GM19328 (cell line): Measurements from ENCODE around the gene ELOA.

Experiments used
- ATAC-seq: cut with Tn5 transposase; IDR thresholded peaks from one replicate; pipeline ENCODE4 v1.9.1; 2021; ENCODE audit warnings: mild to moderate bottlenecking, moderate library complexity; ENCODE audit not compliant: unreplicated experiment

ELOA gene, protein sequence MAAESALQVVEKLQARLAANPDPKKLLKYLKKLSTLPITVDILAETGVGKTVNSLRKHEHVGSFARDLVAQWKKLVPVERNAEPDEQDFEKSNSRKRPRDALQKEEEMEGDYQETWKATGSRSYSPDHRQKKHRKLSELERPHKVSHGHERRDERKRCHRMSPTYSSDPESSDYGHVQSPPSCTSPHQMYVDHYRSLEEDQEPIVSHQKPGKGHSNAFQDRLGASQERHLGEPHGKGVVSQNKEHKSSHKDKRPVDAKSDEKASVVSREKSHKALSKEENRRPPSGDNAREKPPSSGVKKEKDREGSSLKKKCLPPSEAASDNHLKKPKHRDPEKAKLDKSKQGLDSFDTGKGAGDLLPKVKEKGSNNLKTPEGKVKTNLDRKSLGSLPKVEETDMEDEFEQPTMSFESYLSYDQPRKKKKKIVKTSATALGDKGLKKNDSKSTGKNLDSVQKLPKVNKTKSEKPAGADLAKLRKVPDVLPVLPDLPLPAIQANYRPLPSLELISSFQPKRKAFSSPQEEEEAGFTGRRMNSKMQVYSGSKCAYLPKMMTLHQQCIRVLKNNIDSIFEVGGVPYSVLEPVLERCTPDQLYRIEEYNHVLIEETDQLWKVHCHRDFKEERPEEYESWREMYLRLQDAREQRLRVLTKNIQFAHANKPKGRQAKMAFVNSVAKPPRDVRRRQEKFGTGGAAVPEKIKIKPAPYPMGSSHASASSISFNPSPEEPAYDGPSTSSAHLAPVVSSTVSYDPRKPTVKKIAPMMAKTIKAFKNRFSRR

DNA sequence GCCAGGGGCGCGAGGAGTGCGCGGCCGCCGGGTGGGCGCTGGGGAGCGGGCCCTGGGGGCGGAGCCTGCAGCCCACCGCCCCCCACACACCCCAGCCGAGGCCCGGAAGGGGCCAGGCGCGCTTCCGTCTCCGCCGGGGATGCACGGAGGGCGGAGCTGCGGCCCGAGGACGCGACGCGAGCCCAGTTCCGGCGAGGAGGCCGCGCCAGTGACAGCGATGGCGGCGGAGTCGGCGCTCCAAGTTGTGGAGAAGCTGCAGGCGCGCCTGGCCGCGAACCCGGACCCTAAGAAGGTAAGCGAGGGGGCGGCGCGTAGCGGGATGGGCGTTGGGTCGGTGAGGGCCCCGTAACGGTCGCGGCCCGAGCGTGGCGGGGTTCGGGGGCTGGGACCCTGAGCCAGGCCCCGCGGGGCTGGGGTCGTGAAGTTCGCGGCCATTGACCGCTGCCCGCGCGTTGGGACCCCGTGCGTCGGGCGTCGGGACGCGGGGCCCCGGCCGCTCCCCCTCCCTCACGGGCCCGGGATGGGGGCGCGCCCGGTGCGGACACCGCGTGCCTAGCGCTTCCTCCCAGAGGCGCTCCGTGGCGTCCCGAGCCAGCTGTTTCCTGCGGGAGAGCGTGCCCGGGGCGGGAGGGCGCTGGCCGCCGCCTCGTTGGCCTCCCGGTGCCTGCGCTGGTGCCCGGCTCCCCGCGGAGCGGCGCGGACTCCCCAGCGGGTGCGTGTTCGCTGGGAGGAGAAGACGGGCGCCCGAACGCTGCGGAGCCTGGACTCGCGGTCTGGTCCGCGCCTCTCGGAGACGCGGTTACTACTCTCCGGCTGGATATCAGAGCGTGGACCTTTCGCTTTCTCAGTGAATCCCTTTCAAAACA, at the start of gene ELOA:
Gene ELOA (plus strand): TSS at position 185 of the 866 bp plus-strand sequence. CDS start 33 bp downstream, at position 218.
- peak; percentile 74 for ATAC-seq

DNA sequence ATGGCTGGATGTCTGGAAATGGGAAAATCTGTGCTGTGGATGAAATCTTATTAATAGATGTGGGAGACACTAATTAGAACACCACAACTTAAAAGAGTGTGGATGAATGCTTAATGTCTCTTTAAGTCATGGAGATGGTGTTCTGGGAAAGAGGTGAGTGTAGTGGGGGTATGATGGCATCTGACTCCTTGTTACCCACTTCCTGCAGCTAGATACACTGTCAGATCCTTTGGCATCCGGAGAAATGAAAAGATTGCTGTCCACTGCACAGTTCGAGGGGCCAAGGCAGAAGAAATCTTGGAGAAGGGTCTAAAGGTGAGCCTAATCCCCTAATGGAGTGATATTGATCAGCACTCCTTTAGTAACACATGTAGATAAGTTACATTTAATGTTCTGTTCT, 49.7 kb upstream of the ELOA start:
- no peak for ATAC-seq

DNA sequence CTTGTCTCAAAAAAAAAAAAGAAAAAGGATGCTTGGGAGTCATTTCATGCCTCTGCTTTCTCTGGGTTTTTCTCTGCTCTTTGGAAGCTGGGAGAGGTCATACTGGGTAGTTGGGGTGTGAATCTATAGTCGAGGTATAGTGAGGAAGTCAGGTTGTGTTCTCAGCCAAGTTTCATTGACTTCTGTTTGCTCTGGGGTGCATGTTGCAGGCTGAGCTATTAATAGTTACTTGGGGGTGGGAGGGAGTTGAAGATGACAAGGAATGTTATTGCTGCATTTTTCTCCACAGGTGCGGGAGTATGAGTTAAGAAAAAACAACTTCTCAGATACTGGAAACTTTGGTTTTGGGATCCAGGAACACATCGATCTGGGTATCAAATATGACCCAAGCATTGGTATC, 48.9 kb upstream of the ELOA start:
- no peak for ATAC-seq

DNA sequence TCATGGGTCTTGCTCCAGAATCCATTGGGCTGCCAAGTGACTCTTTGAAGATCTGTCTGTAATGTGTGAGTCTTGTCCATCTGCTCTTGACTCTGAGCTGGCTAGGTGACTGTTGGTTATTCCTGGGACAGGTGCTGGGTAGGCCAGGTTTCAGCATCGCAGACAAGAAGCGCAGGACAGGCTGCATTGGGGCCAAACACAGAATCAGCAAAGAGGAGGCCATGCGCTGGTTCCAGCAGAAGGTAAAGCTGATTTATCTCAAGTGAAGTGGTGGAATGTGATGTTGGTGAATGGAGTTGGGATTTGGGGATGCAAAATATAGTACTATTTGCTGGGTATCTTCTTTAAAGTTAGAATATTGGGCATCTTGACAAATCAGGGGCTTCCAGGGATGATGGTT, 47.6 kb upstream of the ELOA start:
- ATAC-seq, result no peak

DNA sequence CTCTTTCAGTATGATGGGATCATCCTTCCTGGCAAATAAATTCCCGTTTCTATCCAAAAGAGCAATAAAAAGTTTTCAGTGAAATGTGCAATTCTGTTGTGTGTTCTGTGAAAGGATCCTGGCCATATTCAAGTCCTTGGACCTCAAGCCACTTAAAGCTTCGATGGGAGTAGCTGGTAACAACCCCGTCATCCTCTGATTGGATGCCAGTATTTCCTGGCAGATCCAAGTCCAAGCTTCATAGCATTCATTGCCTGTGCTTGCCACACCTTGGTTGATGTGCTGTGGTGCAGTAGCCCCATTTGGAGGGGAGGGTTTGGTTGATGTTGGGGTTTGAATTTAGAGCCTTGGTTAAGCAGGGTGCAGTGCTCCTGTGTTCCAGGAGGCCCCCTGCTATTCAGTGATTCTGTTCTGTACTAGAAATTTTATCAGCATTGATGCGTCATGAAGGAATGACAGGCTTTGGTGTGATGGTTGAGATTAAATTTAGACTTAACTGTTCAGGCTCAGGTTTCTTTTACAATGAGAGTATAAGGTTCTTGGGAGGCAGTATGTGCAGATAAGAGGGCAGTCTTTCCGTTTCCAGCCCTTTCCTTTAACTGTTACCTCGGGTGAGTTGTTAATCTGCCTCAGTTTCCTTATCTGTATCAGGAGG, 46.8 kb upstream of the ELOA start:
- ATAC-seq, result no peak

DNA sequence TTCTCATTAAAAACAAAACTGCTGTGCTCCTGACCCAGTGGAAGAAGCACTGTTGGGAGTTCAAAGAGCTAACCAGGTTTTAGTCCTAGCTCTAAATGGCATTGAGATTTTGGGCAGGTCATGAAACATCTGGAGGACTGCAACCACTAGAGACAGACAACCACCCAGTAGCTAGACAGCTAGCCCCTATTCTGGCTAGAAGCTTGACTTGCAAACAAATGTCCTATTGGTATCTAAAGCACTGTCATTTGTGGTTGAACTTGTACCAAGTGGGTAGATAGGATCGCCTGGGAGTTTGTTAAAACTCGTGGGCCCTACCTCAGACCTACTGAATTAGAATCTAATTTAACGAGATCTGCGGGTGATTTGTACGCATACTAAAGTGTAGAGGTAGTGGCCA, 44.8 kb upstream of the ELOA start:
- ATAC-seq, result no peak

DNA sequence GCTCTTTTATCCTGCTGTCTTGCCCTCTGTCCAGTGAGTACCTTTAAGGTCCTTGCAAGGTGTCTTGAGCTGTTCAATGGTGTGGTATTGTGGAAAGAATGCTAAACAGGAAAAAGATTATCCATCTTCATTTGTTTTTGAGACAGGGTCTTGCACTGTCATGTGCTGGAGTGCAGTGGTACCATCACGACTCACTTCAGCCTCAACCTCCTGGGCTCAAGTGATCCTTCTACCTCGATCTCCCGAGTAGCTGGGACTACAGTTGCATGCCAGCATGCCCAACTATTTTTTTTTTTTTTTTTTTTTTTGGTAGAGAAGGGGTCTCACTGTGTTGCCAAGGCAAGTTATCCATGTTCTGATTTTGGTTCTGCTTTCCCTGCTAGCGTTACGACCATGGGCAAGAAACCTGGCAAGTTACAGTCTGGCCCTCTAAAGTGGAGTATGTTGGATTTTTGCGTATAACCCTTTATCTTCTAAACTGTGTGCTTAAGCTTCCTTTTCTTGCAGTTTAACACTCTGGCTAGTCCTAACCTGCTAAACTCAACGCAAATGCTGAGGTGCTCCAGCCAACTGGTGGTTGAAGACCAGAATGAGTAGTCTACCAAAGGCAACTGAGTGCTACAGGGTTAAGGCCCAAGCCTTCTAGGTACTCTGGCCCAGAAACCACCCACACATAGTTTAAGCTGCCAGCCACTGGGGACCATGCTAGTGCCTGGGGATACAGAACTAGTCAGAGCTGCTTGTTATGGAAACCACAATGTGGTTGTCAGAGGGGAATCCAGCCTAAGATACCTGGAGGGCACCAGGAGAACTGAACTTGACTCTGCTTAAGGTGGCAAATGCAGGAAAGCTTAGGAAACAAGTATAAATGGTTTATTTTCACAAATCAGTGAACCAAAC, 43.7 kb upstream of the ELOA start:
- ATAC-seq, result no peak

DNA sequence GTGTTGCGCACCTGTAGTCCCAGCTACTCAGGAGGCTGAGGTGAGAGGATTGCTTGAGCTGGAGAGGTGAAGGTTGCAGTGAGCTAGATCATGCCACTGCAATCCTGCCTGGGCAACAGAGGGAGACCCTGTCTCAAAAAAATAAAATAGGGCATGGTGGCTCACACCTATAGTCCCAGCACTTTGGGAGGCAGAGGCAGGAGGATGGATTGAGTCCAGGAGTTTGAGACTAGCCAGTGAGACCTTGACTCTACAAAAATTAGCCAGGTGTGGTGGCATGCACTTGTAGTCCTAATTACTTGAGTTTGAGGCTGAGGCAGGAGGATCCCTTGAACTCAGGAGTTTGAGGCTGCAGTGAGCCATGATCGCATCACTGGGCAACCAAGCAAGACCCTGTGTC, 42.0 kb upstream of the ELOA start:
- ATAC-seq, result no peak

DNA sequence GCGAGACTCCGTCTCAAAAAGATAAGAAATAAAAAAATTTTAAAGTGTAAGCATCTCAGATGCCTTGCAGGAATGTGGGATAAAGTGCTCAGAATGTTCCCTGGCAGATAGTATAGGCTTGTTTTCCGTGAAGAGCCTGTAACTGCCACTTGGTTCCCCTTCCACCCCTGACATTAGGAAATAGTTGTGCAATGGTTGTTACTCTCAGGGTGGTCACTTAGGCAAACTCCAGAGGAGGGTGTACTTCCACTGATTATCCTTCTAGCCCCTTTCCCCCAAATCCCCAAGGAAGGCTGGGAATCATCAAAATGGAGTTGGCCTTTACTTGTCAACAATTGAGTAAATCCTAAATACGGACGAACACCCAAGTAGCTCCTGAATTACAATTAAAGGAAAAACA, 41.3 kb upstream of the ELOA start:
- no peak for ATAC-seq

DNA sequence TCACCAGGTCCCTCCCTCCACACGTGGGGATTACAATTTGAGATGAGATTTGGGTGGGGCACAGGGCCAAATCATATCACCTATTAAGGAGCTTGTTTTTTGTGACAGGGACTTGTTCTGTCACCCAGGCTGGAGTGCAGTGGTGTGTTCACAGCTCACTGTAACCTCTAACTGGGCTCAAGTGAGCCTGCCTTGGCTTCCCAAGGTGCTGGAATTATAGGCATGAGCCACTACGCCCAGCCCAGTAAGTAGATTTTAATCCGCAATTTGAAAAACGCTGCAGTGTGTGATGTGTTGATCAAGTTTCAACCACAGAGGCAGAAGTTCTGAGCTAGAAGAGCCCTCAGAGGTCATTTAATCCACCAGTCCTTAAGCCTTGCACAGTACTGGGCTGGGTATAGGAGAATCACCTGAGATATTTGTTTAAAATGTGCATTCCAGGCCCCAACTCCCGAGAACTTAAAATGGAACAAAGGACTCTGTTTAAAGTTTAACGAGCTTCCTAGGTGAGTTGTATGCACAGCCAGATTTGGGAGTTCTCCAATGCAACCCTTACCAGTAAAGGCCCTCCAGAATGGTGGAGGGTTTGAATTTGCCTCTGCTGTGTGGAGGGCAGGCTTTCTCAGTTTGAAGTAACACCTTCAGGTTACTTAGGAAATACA, 38.3 kb upstream of the ELOA start:
- no peak for ATAC-seq

DNA sequence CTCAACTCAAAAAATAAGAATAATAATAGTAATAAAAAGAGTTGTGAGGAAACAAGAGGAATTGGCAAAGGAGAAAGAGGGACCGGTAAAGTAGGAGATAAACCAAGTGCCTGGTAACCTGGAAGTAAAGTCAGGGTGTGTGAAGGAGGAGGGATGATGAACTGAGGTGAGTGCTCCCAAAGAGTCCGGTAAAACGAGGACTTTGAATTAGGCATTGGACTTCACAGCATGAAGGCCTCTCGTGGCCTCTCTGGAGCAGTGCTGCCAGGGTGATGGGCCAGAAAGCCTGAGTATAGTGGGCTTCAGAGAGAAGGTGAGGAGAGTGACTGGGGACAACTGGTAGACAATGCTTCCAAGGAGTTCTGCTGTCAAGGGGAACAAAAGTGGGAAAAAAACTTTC, 34.0 kb upstream of the ELOA start:
- ATAC-seq, result no peak

DNA sequence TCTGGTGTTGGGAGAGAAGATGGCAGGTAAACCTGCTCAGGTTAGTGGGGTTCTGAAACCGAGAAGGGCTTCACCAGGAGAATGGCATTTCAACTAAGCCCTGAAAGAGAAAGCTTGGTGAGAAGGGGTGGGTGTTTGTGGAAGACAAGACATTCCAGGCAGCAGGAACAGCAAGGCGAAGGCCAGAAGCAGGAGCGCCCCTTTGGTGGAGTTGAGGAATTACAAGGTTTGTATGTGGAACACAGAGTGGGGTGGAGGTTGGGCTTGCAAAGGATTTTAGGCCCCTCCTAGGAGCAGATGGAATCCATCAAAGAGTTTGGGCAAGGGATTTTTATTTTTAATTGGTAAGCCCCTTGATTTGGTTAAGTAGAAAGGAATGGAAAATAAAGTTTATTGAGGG, 24.8 kb upstream of the ELOA start:
- ATAC-seq, result no peak

DNA sequence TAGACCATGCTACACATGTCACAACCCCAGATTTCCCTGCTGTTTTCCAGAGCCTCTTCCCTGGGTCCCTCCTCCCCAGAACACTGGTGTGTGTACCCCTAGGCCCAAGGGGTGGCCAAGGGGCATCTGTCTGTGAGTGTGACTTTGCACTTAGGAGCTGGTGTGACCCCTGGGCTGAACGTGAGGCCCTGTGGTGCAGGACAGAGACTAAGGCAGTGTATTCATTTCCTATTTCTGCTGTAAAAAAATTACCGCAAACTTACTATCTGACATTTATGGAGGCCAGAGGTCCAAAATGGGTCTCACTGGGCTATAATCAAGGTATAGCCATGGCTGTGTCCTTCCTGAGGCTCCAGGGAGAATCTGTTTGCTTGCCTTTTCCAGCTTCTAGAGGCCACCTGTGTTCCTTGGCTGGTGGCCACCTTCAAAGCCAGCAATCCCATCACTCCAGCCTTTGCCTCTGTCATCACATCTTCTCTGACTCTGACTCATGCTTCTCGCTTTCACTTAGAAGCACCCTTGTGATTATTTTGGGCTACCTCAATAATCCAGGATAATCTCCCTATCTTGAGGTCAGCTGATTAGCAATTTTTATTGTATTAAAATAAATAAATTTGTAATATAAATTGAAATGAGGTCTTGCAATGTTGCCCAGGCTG, 24.0 kb upstream of the ELOA start:
- no peak for ATAC-seq

DNA sequence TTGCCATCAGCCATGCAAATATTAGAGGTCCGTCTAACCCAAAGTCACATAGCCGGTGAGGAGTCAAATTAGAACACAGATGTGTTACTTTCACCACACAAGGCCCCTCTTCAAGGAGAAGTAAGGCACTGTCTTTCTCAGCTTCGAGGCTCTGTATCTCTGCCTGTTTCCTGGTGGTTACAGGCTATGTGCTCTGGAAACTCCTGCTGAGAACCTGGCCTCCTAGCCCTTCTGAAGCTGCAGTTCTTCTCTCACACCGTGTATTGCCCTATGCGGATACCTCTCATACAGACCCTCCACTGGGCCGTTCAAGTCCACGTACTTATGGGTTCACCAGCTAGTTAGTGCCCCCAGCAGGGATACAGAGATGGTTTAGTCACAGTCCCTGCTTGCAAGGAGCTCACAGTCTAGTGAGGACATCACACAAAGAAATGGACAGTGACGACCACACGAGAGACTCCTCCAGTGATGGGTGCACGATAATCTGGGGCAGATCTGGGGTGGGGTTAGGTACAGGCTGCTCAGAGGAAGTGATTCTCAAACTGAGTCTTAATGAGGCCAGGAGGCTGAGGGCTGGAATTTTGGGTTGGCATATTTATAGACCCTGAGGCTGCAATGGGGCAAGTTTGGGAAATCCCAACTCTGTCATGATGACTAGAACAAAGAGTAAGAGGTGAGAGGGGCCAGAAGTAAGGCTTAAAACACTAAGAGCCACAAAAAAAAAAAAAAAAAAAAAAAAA, 22.8 kb upstream of the ELOA start:
- ATAC-seq, result peak; percentile 67

DNA sequence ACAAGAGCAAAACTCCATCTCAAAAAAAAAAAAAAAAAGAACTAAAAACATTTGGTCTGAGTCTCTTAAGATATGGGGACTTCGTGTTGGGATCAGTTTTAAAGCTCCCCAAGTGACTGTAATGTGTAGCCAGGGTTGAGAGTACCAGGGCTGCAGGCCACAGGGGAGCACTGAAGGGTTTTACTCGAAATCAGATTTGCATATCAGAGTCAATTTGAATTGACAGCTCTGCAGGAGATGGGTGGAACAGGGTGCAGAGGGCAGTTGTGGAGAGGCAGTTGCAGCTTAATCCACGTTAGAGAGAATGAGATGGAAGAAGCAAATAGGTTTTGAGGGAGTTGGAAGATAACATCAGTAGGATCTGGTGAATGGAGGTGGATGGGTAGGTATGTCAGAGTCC, 20.6 kb upstream of the ELOA start:
- ATAC-seq, result no peak

DNA sequence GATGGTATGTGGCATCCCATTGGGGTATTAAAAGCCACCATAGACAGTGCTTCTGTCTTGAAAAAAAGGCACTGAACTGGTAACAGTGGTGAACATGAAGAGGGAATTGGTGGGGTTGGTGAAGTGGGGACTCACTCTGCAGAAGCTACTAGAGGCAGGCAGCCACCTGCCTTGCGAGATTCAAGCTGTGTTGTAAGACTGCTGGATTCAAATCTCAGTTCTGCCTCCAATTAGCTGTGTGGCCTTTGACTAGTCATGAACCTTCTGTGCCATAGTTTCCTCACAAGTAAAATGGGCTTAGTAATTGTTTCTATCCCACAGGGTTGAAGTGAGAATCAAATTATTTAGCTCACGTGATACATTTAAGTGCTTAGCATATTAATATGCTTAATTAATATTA, 16.6 kb upstream of the ELOA start:
- no peak for ATAC-seq

DNA sequence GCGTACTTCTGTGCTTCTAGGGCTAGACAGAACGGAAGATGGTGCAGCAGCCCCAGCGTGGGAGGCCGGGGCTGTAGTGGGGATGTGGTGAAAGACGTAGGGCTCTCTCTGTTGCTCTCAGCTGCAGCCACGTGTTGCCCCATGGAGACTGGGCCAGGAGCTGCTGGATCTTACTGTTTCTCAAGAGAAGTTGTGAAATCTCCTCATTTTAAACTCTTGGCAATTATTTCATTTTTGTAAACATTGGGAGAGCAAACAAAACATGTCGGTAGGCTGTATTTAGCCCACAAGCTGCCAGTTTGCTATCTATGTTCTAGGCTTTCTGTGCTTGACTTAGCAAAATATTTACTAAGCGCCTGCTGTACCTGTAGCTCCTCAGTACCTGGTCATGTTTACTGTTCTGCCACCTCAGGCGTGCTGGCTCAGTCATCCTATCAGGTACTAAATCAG, 15.9 kb upstream of the ELOA start:
- no peak for ATAC-seq
